GM20000 (cell line): ENCODE measurements around the gene TOPBP1.
"Not testable (repeated sequence)": the region's sequence is repeated elsewhere in the genome, so short reads cannot be mapped to it uniquely, and the experiment has no call there.

Source experiments
- DNase-seq: peaks from one replicate; pipeline ENCODE4 v3.0.0; 2012; ENCODE audit warnings: low spot score
- TF ChIP-seq, protein P1 (sequence below): IDR thresholded peaks from 2 replicates; pipeline ENCODE4 v1.5.1; 2012; ENCODE audit warnings: mild to moderate bottlenecking, control low read depth; ENCODE audit errors: extremely low read depth, missing control alignments

The TOPBP1 gene

DNA sequence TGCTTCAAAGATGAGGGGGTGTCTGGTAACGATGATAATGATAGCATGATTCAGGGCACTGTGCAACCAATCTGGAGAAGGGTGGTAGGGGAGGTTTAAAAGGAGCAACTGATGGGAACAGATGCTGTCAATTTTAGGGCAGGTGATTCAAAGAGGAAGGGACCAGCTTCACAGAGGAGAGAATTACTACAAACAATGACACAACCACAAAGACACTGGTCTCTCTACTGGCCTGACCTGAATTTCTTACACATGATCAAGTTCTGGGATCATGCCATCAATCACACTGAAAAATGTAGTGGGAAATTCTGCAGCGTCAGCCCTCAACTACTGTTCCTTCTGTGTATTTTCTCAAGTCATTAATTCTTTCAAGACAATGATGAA, 90.8 kb downstream of the TOPBP1 start:
- DNase-seq = no peak
- TF ChIP-seq, protein P1, sequence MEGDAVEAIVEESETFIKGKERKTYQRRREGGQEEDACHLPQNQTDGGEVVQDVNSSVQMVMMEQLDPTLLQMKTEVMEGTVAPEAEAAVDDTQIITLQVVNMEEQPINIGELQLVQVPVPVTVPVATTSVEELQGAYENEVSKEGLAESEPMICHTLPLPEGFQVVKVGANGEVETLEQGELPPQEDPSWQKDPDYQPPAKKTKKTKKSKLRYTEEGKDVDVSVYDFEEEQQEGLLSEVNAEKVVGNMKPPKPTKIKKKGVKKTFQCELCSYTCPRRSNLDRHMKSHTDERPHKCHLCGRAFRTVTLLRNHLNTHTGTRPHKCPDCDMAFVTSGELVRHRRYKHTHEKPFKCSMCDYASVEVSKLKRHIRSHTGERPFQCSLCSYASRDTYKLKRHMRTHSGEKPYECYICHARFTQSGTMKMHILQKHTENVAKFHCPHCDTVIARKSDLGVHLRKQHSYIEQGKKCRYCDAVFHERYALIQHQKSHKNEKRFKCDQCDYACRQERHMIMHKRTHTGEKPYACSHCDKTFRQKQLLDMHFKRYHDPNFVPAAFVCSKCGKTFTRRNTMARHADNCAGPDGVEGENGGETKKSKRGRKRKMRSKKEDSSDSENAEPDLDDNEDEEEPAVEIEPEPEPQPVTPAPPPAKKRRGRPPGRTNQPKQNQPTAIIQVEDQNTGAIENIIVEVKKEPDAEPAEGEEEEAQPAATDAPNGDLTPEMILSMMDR = no peak

DNA sequence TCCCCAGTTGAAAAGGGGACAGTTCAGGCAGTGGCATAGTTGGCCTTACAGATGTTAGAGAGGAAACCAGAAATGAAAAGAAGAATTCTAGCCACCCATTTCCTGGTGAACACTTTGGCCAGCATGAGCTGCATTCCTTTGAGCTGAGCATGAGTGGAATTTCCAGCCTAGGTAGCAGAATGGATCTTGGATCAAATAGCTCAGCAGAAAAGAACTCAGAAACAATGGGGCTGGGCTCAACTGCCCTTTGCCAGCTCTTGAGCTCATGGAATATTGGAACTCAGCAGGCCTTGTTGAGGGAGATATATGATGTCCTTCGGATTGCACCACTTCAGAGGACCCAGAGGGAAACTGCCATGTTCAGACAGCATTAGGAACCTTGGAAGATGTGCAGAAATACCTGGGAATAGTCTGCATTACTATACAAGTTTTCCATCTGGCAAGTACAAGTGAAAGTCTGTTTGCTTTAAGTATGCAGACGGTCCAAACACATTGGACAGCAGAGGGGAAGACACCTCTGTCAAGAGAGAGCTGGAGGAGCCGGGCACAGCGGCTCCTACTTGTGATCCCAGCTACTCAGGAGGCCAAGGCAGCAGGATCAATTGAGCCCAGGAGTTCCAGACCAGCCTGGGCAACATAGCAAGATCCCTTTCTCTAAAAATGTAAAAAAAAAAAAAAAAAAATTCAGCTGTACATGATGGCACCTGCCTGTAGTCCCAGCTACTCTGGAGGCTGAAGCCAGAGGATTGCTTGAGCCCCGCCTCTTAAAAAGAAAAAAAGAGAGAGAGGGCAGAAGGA, 91.4 kb downstream of the TOPBP1 start:
- TF ChIP-seq, protein P1 = no peak
- no peak for DNase-seq

DNA sequence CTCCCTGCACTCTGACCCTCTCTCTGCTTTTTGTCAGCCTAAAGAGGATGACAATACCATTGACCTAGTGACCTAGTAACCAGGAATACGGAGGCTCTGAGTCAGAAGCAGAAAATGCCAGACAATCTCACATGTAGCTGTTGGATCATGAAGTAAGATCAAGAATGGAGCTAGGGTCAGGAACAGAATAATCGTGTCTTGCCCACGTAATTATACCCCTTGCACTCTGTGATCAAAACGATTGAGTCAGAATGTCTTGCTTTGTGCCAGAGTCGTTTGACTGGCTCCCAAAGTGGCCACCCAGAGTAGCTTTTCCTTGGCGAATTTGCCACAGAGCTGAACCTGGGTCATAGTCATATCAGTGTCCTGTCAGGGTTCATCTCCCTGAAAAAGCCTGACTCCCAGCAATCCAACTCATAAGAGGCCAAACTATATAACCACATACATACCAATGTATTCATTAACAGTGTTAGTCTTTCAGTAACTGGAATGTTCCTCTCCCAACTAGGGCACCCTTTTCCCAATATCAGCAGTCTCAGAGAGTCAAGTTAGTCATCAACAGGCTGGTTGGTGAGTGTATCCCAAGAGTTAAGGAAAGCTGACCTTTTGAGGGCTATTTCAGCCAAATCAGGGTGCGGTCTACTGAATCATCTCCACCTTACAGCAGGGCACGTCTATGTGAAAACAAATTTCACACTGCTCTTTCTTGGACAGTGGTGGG, 93.3 kb downstream of the TOPBP1 start:
- TF ChIP-seq, protein P1 = no peak
- no peak for DNase-seq

DNA sequence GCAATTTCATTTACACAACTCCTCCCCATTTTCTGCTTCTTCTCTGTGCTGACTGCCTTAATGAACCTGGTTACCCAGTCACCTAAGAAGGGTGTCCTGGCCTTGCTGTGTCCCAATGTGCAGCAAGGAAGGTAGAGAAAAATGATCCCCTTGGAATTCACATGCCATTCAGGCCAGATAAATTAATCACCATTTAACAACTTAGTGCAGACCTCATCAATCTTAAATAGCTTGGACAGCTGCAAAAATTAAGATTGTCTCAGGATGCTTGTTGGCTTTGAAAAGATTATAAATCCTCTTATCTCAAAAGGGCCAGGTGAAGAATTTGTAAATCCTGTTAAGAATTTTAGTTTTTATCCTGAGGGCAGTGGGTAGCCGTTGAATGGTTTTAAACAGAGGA, 97.9 kb downstream of the TOPBP1 start:
- TF ChIP-seq, protein P1 = no peak
- DNase-seq = no peak

DNA sequence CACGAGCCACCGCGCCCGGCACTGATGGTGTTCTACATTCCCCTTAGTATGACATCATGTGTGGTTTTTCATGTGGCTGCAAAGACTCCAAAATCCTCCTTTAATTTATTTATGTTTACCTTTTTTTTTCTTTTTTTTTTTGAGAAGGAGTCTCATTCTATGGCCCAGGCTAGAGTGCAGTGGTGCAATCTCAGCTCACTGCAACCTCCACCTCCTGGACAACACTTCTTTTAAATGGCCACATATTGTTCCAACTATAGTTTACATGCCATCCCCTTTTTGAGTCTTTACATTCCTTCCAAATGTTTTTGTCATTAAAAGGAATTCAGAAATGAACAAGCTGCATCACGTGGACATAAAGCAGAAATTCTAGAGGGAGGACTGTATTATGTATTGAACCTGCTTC, 98.6 kb downstream of the TOPBP1 start:
- TF ChIP-seq, protein P1 = no peak
- no peak for DNase-seq

DNA sequence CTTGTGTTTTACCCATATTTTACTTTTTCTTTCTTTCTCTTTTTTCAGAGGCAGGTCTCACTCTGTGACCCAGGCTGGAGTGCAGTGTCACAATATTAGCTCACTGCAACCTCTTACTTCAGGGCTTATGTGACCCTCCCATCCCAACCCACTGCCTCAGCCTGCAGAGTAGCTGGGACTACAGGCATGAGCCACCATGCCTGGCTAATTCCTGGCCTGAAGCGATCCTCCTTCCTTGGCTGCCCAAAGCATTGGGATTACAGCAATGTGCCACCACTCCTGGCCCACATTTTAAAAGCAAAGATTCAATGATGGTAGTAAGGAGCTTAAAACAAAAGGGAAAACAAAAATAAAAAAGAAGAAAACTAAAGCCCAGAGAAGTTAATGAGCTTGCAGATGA, 99.4 kb downstream of the TOPBP1 start:
- no peak for DNase-seq
- TF ChIP-seq, protein P1 = no peak

DNA sequence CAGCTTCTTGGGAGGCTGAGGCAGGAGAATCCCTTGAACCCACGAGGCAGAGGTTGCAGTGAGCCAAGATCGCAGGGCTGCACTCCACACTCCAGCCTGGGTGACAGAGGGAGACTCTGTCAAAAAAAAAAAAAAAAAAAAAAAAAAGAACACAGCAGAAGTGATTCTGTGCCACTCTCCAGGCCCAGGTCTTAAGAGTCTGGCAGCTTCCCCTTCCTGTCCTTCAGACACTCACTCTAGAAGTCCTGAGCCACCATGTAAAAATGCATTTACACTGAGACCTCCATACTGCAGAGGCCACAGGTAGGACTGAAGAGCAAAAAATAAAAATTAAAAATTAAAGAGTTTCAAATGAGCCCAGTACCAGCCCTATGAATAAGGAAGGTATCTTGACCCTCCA, 100.1 kb downstream of the TOPBP1 start:
- TF ChIP-seq, protein P1 = no peak
- no peak for DNase-seq

DNA sequence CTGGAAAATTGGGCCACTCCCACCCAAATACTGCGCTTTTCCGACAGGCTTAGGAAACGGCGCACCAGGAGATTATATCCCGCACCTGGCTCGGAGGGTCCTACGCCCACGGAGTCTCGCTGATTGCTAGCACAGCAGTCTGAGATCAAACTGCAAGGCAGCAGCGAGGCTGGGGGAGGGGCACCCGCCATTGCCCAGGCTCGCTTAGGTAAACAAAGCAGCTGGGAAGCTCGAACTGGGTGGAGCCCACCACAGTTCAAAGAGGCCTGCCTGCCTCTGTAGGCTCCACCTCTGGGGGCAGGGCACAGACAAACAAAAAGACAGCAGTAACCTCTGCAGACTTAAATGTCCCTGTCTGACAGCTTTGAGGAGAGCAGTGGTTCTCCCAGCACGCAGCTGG, 110.2 kb downstream of the TOPBP1 start:
- not testable (repeated sequence) for DNase-seq
